NCI-H146 (cell line): ENCODE measurements around the gene ZNF100.
"Not testable (repeated sequence)": the region's sequence is repeated elsewhere in the genome, so short reads cannot be mapped to it uniquely, and the experiment has no call there.

Source experiments
- DNase-seq: peaks from one replicate; lab custom pipeline; 2025; lab: John Stamatoyannopoulos, UW

ZNF100 gene

DNA sequence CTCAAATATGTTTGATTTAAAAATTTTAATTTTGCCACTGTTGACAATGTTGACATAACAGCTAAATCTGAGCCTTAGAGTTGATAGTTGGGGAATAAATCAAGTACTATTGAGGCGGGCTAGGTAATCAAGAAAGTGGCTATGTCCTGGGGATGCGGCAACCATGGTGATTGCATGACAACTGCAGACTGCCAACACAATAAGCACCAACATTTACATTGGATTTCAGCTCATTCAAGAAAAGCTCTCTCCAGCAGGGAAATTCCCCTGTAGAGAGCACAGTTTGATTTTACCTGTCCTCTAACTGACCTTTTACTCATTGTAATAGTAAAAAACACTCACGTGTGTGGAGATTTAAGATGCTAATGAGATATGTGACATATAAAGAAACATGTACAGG is 63.1 kb downstream of the ZNF100 start:
- no peak for DNase-seq

DNA sequence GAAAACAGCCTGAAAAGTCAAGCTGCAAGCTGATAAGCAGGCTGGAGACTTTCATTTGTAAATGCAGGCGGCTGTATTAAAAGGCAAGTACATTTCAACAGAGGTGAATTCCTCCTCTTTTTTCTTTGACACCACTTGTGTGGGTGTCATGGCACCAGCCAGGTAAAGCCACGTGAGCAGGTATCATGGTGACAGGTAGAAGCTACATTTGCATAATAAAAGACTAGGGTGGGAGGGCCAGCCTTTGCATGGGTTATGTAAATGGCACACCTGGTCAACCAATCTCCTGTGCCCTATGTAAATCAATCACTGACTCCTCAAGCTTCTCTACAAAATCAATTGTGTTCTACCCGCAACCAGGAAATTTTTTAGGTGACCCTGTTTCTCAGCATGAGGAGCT is 68.2 kb downstream of the ZNF100 start:
- peak; percentile 78 for DNase-seq

DNA sequence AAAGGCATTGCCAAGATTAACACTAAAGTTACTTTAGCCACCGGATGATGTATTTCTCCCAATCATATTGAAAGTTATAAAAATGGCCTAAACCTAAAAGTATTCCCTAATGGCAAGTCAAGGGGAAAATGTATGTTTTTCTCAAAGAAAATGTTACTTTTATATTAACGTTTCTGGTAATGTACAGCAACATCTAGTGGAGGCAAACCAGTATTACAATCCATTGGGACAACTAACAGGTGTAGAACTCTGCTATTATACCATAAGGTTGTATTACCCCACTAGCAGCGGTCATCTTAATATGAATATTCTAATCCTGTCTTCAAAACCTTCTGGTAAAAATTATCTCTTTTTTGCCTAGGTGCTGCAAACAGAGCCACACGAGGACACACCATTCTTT is 69.2 kb downstream of the ZNF100 start:
- DNase-seq: peak; percentile 31

DNA sequence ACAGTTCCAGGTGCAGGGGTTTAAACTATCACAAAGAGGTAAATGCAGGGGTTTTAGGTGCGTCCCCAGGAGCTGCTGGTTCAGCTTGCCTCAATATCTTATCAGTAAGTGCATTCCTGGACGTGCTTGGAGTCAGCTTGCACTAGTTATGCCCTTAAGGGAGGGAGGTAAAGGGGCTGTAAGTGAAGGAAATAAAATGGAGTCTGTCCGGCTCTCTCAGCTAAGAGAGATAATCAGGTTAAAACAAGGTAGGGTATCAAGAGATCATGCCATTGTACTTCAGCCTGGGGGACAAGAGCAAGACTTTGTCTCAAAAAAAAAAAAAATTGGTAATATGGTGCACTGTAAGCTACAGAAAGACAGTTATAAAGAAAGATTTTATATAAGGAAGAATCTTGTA is 69.7 kb downstream of the ZNF100 start:
- no peak for DNase-seq

DNA sequence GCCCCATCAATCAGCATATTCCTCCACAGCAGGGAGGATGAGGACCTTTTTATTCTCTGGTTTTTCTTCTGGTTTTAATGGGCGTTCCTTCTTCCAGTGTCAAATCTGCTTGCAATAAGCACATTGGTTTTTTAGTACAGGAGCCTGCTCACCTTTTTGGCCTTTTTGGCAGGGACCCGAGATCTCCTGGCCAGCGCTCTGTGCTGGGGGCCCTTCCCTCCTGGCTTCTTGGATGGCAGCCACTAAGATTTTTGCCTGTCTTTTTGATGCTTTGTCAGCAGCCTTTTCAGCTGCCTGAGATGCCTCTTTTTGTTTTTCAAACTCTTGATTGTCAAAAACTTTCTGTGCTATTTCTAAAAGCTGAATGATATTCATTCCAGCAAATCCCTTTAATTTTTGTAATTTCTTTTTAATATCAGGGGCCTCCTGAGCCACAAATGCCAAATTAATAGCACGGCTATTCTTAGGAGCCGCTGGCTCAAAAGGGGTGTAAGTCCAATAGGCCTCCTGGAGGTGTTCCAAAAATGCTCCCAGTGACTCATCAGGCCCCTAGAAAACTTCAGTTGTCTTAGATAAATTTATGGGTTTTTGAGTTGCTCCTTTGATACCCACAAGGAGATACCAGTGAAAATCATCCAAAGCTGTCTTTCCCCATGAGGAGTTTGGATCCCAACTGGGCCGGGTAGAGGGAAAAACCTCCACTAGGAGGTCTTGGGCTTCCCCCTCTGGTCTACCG is 73.0 kb downstream of the ZNF100 start:
- DNase-seq: no peak

DNA sequence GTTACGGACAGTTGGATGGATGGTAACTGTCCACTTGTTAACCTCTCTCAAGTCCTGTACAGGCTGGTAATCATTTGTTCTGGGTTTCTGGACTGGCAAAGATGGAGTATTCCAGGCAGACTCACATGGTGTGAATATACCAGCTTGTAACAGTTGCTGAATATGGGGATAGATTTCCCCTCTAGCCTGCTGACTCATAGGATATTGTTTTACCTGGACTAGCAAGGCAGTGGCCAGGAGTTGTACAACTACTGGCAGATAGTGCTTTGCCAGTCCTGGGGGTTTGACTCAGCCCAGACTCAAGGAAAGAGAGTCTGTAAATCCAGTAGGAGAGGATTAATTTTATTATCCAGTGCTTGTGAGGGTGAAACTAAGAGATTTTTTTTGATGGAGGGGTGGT is 74.0 kb downstream of the ZNF100 start:
- no peak for DNase-seq

DNA sequence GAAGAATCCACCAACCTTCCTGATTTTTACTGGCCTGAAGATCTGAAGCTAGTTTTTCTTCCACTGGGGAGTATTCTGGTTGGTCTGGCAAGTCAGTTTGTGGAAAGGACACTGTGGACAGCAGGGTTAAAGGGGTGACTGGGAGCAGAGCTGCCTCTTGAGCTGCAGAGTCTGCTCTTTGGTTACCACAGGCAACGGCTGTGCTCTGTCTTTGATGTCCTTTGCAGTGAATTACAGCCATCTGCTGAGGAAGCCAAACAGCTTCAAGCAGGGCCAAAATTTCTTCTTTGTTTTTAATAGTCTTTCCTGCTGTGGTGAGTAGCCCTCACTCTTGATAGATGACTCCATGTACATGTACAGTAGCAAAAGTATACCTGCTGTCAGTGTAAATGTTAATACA is 75.7 kb downstream of the ZNF100 start:
- DNase-seq: no peak

DNA sequence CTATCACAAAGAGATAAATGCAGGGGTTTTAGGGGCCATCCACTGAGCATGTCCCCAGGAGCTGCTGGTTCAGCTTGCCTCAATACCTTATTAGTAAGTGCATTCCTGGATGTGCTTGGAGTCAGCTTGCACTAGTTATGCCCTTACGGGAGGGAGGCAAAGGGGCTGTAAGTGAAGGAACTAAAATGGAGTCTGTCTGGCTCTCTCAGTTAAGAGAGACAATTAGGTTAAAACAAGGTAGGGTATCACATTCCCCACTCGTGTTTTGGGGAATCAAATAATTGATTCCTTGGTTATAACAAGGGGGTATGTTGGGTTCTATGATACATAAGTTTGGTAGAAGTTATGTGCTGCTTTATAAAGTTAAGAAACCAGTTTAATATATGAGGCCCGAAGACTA is 78.9 kb downstream of the ZNF100 start:
- DNase-seq: no peak

DNA sequence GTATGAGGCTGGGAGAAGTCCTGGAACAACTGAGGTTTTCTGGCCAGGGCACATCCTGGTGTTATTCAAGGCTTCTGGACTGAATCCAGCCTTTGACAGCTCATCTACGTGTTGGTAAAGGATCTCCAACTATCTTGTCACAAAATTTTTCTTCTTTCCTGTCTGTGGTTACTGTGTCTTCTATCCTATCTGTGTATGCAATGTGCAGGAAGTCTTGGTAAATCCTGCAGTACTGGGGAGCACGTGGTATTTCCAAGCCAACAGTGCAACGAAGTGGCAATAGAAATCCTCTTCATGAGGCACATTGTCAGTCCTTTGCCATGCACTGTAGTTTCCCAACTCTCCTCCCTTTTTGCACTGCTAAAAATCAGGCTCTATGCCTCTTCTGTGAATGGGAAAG is 86.7 kb downstream of the ZNF100 start:
- no peak for DNase-seq

DNA sequence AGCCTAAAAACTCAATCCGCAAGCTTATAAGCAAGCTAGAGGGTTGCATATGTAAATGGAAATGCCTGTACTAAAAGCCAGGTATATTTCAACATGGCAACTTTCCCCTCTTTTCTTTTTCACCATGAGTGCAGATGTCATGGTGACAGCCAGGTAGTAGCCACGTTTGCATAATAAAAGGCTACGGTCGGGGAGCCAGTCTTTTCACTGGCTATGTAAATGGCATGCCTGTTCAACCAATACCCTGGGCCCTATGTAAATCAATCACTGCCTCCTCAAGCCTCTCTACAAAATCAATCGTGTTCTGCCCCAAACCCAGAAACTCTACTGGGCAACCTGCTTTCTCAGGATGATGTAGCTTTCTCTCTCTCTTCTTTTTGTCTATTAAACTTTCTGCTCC is 87.4 kb downstream of the ZNF100 start:
- DNase-seq: no peak

DNA sequence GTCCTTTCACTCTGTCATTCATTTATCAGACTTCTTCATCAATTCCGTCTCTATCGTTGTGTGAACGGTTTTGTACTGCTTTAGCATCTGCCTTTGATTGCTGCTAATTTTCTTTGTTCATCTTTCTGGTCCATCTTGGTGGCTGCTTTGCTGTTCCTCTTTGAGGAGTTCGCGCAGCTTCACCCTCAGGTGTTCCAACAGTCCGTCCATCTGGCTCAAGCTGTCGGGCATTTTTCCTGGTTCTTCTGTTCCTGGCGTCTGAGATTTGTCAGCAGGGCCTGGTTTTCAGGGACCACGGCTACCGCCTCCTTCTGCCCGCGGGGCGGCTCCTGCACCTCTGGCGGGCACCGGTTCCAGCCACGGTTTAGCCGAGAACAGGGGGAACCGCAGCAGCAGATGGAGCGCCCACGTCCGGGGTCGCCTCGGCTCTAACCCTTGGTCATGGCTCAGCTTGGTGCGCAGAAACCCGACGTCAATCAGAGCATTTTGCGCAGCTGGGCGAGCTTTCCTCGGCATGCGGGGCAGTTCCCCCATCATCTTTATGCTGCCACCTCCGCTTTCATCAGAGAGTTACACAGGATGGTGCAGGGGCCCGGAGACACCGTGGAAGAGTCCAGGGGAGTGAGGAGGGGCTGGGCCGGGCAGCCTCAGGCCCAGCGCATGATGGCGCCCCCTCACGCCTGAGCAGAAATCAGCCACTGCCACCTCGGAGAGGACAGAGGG is 89.5 kb downstream of the ZNF100 start:
- DNase-seq: no peak

DNA sequence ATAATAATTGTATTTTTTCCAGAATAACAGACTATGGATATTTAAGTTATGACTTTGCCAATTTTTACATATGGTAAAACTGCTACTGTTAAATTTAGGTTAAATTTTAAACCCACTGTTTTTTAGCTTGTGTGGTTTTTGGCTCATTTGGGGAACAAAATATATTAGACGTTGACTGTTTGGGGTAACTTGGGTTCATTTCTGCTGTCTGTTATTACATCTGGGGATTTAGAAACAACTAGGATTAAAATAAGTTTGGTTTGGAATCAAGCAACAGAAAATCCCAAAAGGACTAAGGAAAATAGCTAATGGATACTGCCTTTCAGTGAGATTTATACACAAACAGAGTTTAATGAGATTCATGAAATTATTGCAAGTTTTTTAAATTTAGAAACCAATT is 92.9 kb downstream of the ZNF100 start:
- DNase-seq: no peak

DNA sequence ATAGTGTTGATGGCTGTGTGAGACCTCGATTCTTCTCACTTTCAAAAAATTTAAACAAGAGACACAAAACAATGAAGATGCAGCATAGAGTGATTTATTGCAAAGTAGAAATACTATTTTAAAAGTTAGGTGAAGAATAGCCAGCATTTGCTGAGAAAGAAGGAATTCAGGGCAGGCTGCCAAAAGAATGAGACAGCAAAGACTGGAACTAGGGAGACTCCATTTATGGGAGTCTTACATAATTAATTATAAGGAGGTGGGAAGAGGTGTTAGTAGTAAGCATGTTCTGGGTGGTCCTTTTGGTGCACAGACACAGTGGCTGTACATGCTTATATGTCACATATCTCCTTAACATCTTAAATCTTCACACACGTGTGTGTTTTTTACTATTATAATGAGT is 93.9 kb downstream of the ZNF100 start:
- not testable (repeated sequence) for DNase-seq
